ENCODE measurements around the gene NEO1.

- TF ChIP-seq, protein P1, sequence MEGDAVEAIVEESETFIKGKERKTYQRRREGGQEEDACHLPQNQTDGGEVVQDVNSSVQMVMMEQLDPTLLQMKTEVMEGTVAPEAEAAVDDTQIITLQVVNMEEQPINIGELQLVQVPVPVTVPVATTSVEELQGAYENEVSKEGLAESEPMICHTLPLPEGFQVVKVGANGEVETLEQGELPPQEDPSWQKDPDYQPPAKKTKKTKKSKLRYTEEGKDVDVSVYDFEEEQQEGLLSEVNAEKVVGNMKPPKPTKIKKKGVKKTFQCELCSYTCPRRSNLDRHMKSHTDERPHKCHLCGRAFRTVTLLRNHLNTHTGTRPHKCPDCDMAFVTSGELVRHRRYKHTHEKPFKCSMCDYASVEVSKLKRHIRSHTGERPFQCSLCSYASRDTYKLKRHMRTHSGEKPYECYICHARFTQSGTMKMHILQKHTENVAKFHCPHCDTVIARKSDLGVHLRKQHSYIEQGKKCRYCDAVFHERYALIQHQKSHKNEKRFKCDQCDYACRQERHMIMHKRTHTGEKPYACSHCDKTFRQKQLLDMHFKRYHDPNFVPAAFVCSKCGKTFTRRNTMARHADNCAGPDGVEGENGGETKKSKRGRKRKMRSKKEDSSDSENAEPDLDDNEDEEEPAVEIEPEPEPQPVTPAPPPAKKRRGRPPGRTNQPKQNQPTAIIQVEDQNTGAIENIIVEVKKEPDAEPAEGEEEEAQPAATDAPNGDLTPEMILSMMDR (IDR thresholded peaks at IDR 0.05; ENCODE audit: low read depth, low read length, missing input control), result no peak
- TF ChIP-seq, protein P2, sequence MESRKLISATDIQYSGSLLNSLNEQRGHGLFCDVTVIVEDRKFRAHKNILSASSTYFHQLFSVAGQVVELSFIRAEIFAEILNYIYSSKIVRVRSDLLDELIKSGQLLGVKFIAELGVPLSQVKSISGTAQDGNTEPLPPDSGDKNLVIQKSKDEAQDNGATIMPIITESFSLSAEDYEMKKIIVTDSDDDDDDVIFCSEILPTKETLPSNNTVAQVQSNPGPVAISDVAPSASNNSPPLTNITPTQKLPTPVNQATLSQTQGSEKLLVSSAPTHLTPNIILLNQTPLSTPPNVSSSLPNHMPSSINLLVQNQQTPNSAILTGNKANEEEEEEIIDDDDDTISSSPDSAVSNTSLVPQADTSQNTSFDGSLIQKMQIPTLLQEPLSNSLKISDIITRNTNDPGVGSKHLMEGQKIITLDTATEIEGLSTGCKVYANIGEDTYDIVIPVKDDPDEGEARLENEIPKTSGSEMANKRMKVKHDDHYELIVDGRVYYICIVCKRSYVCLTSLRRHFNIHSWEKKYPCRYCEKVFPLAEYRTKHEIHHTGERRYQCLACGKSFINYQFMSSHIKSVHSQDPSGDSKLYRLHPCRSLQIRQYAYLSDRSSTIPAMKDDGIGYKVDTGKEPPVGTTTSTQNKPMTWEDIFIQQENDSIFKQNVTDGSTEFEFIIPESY (IDR thresholded peaks at IDR 0.05), result no peak
- TF ChIP-seq RAD21 (IDR thresholded peaks at IDR 0.05) (no peak), SP1 (IDR thresholded peaks at IDR 0.05) (no peak), RXRA (IDR thresholded peaks at IDR 0.05) (no peak), ATF3 (IDR thresholded peaks at IDR 0.05) (no peak), MAX (IDR thresholded peaks at IDR 0.05) (no peak), GABPA (IDR thresholded peaks at IDR 0.05 in 1 of 2, conservative IDR thresholded peaks at IDR 0.05 in 1 of 2) (no peak), HNF4A (conservative IDR thresholded peaks at IDR 0.05) (no peak), FOXA1 (IDR thresholded peaks at IDR 0.05) (no peak), TAF1 (conservative IDR thresholded peaks at IDR 0.05) (no peak)
- TF ChIP-seq, protein P3, sequence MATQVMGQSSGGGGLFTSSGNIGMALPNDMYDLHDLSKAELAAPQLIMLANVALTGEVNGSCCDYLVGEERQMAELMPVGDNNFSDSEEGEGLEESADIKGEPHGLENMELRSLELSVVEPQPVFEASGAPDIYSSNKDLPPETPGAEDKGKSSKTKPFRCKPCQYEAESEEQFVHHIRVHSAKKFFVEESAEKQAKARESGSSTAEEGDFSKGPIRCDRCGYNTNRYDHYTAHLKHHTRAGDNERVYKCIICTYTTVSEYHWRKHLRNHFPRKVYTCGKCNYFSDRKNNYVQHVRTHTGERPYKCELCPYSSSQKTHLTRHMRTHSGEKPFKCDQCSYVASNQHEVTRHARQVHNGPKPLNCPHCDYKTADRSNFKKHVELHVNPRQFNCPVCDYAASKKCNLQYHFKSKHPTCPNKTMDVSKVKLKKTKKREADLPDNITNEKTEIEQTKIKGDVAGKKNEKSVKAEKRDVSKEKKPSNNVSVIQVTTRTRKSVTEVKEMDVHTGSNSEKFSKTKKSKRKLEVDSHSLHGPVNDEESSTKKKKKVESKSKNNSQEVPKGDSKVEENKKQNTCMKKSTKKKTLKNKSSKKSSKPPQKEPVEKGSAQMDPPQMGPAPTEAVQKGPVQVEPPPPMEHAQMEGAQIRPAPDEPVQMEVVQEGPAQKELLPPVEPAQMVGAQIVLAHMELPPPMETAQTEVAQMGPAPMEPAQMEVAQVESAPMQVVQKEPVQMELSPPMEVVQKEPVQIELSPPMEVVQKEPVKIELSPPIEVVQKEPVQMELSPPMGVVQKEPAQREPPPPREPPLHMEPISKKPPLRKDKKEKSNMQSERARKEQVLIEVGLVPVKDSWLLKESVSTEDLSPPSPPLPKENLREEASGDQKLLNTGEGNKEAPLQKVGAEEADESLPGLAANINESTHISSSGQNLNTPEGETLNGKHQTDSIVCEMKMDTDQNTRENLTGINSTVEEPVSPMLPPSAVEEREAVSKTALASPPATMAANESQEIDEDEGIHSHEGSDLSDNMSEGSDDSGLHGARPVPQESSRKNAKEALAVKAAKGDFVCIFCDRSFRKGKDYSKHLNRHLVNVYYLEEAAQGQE (IDR thresholded peaks at IDR 0.05), result no peak
These were observed 223.6 kb downstream of the NEO1 start for GRCh38 chr15:73275862-73276261.
